Small intestine (tissue), 7 donors: Measurements from ENCODE around the gene EIF4E1B. TPM values are rescaled to one million over a fixed set of nuclear protein-coding genes. Genes with fewer than 3 reads are reported as not detected.
"Not testable (repeated sequence)": the region's sequence is repeated elsewhere in the genome, so short reads cannot be mapped to it uniquely, and the experiment has no call there.

Experiments
- DNase-seq, 2 donors: peaks; one replicate each; pipeline versions ENCODE4 v3.0.0 to v3.0.0-alpha.2; 2013
- FAIRE-seq: peaks from 2 replicates; lab custom pipeline; 2012; peaks lifted over from hg19 to GRCh38; lab: Jason Lieb, UNC
- H3K27ac ChIP-seq, 3 donors: one replicate each; pipeline ENCODE4 v1.5.1; 2013; ENCODE audit warnings: low read length in 2 of 3, mild to moderate bottlenecking in 2 of 3, control low read depth in 1 of 3, inconsistent platforms in 1 of 3, low read depth in 1 of 3, moderate library complexity in 1 of 3
- H3K27me3 ChIP-seq, 3 donors: one replicate each; pipeline ENCODE4 v1.6.1; 2013; ENCODE audit warnings: low read length in 3 of 3, inconsistent platforms in 1 of 3; ENCODE audit not compliant: control insufficient read depth in 3 of 3, insufficient read depth in 3 of 3
- H3K36me3 ChIP-seq, 3 donors: one replicate each; pipeline ENCODE4 v1.6.1; 2013; ENCODE audit warnings: low read length in 3 of 3, inconsistent platforms in 1 of 3, low read depth in 1 of 3, mild to moderate bottlenecking in 1 of 3, moderate library complexity in 1 of 3; ENCODE audit not compliant: control insufficient read depth in 3 of 3, insufficient read depth in 2 of 3
- H3K4me1 ChIP-seq, 3 donors: one replicate each; pipeline ENCODE4 v1.6.1; 2013; ENCODE audit warnings: low read length in 2 of 3, inconsistent platforms in 1 of 3, low read depth in 1 of 3, mild to moderate bottlenecking in 1 of 3, moderate library complexity in 1 of 3; ENCODE audit not compliant: control insufficient read depth in 3 of 3, insufficient read depth in 2 of 3
- H3K4me3 ChIP-seq, 3 donors: one replicate each; pipeline ENCODE4 v1.5.1; 2013; ENCODE audit warnings: low read length in 3 of 3, control low read depth in 1 of 3, inconsistent platforms in 1 of 3, low read depth in 1 of 3, mild to moderate bottlenecking in 1 of 3, moderate library complexity in 1 of 3
- H3K9me3 ChIP-seq, 2 donors: one replicate each; pipeline ENCODE4 v1.6.1; 2013; ENCODE audit warnings: low read depth in 1 of 2, low read length in 1 of 2; ENCODE audit not compliant: control insufficient read depth in 2 of 2, insufficient read depth in 1 of 2
- WGBS, 3 donors: extraction: QIAGEN DNeasy Blood & Tissue Kit; methylation state at CpG; one replicate each; pipeline ENCODE4 v1.1.7; 2013; 5-methylcytosine and 5-hydroxymethylcytosine counted together
- polyA plus RNA-seq, 4 donors: library from polyadenylated mRNA; stranded (reverse) in 3 of 4; unstranded in 1 of 4; fragments of 200-250 nt in 3 of 4; fragments of 120-200 nt in 1 of 4; gene quantifications; one replicate each; pipeline versions ENCODE4 v1.2.1 to v1.2.3, GENCODE V29; 2013
- donor health status: healthy with polysubstance abuse.
- donor health status: control.
- donor health status: control.
- donor health status: Bipolar disorder and iron deficiency.
- donor health status: healthy.

Gene EIF4E1B
- polyA plus RNA-seq, 4 donors: 0.22 TPM; not detected in 3

DNA sequence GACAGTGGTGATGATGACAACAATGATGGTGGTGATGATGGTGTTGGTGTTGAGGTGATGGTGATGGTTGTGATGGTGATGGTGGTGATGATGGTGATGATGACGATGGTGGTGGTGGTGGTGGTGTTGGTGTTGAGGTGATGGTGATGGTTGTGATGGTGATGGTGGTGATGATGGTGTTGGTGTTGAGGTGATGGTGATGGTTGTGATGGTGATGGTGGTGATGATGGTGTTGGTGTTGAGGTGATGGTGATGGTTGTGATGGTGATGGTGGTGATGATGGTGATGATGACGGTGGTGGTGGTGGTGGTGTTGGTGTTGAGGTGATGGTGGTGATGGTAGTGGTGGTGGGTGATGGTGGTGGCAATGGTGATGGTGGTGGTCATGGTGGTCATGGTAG lies 38.8 kb upstream of the EIF4E1B start:
- WGBS, 3 donors: 60 to 77% (median 71%) methylated on average over 1 to 2 of the region's 2 CpGs
- H3K9me3 ChIP-seq, DNase-seq, H3K4me3 ChIP-seq, H3K4me1 ChIP-seq, H3K27me3 ChIP-seq, H3K27ac ChIP-seq: not testable (repeated sequence)
- peak; percentile 99 for FAIRE-seq
- H3K36me3 ChIP-seq: peaks cover 0 to 69% (median 13%) of the 10 kb centered on the region in 3 donors

DNA sequence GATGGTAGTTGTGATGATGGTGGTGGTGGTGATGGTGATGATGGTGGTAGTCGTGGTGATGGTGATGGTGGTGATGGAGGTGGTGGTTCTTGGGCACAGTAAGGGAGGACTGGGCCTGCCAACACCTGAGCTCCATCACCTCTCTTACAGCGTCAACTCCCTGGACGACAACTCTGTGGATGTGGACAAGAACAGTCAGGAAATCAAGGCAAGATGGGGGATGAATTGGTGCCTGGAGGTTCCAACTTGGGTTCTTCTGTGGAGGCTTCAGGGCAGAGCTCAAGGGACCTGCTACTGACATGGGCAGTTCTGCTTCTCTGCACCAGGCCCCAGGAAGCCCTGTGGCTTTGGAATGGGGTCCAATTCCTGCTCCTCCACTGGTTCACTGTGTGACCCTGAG lies 37.9 kb upstream of the EIF4E1B start:
- H3K4me3 ChIP-seq: no peak overlapping the region
- H3K27ac ChIP-seq: no peak overlapping the region
- peaks cover 0 to 4% (median under 1%) of the 10 kb centered on the region in 3 donors for H3K27me3 ChIP-seq
- DNase-seq (no peak), FAIRE-seq (no peak)
- 95 to 100% (median 100%) methylated on average over 3 of the region's 3 CpGs for WGBS, 3 donors
- H3K4me1 ChIP-seq: peaks cover 0 to 3% (median 2%) of the 10 kb centered on the region in 3 donors
- peaks cover 0 to 64% (median 13%) of the 10 kb centered on the region in 3 donors for H3K36me3 ChIP-seq
- peaks cover 0 to 7% of the 10 kb centered on the region in 2 donors for H3K9me3 ChIP-seq

DNA sequence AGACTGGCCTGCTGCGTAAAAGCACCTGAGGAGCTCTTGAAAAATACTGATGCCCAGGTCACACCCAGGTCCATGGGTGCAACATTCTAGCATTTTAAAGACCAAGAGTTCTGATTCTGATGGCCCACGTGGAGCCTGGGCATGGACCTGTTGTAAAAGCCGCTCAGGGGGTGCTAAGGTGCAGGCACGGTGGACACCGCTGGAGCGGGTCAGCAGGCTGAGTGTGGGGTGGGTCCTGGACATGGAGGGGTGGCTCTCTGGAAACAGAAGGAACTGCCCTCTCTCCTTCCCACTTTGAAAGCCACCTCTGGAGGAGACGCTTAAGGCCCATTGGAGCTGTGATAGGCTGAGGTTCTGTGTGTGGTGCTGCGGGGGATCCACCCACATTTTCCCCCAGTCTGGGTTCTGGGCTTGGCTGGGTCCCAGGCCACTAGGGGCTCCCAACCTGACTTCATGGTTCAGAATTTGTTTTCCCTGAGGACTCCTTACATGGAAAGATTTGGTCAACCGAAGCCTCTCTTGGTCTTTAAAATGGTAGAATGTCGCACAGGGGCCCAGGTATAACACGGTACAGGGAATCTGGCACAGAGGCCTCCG lies 37.1 kb upstream of the EIF4E1B start:
- Histone ChIP-seq H3K4me3 (no peak overlapping the region), H3K27ac (no peak overlapping the region), H3K36me3 (peaks cover 0 to 62% (median 13%) of the 10 kb centered on the region in 3 donors), H3K27me3 (peaks cover 0 to 7% (median 4%) of the 10 kb centered on the region in 3 donors), H3K4me1 (peaks cover 0 to 3% (median 2%) of the 10 kb centered on the region in 3 donors), H3K9me3 (peaks cover 0 to 7% of the 10 kb centered on the region in 2 donors)
- no peak for DNase-seq
- no peak for FAIRE-seq
- WGBS, 3 donors: 91 to 97% (median 96%) methylated on average over 11 to 12 of the region's 12 CpGs

DNA sequence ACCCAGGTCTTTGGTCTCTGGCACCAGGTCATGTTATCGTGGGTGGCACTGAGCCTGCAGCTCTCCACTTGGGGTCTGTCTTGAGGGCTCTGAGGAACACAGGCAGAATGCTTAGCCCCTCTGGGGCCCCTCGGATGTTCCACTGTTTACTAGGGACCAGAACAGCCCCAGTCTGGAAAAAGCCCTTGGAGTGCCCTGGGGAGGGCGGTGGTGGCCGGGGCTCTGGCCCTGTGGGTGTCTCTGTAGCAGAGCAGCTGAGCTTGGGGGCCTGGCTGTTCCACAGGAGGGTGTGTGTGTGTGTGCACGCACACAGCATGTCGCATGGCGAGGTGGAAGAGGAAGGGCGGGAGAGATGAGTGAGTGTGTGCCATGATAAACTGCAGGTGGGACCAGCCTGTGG lies 35.9 kb upstream of the EIF4E1B start:
- DNase-seq: no peak
- H3K36me3 ChIP-seq: peaks cover 0 to 53% (median 12%) of the 10 kb centered on the region in 3 donors
- no peak overlapping the region for H3K4me3 ChIP-seq
- no peak overlapping the region for H3K27ac ChIP-seq
- WGBS, 3 donors: 87 to 92% (median 89%) methylated on average over 8 of the region's 8 CpGs
- peaks cover 0 to 7% of the 10 kb centered on the region in 2 donors for H3K9me3 ChIP-seq
- H3K4me1 ChIP-seq: peaks cover 0 to 3% (median 2%) of the 10 kb centered on the region in 3 donors
- FAIRE-seq: no peak
- H3K27me3 ChIP-seq: peaks cover 0 to 13% (median 4%) of the 10 kb centered on the region in 3 donors

DNA sequence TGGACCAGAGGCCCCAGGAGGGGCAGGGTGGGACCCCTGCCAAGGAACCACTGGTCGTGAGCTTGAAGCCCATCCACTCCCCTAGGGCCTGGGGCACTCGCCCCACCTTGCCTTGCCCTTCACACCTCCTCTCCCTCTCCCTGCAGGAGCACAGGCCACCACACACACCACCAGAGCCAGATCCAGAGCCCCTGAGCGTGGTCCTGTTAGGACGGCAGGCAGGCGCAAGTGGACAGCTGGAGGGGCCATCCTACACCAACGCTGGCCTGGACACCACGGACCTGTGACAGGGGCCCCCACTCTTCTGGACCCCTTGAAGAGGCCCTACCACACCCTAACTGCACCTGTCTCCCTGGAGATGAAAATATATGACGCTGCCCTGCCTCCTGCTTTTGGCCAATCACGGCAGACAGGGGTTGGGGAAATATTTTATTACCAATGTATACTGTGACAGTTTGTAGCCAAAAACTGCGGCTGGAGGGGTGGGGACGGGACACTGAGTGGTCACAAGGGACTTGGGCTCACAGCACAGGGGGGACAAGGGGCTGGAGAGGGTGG lies 35.0 kb upstream of the EIF4E1B start:
- no peak for FAIRE-seq
- H3K27ac ChIP-seq: no peak overlapping the region
- WGBS, 3 donors: 79 to 86% (median 84%) methylated on average over 11 of the region's 11 CpGs
- peaks cover 0 to 13% (median 4%) of the 10 kb centered on the region in 3 donors for H3K27me3 ChIP-seq
- H3K4me1 ChIP-seq: peaks cover 0 to 3% (median 2%) of the 10 kb centered on the region in 3 donors
- no peak overlapping the region for H3K4me3 ChIP-seq
- peaks cover 0 to 44% (median 10%) of the 10 kb centered on the region in 3 donors for H3K36me3 ChIP-seq
- DNase-seq: no peak
- H3K9me3 ChIP-seq: peaks cover 0 to 6% of the 10 kb centered on the region in 2 donors

GRCh38 chr5:176596069-176596644 lies 34.3 kb upstream of the EIF4E1B start:
- no peak overlapping the region for H3K27ac ChIP-seq
- WGBS, 3 donors: 79 to 81% (median 80%) methylated on average over 23 of the region's 23 CpGs
- peaks cover 0 to 3% (median 2%) of the 10 kb centered on the region in 3 donors for H3K4me1 ChIP-seq
- H3K36me3 ChIP-seq: peaks cover 0 to 37% (median 3%) of the 10 kb centered on the region in 3 donors
- DNase-seq: no peak
- peaks cover 0 to 2% of the 10 kb centered on the region in 2 donors for H3K9me3 ChIP-seq
- peak overlapping the region in 1 of 3 donors; percentile 35 for H3K4me3 ChIP-seq
- peaks cover 0 to 13% (median 4%) of the 10 kb centered on the region in 3 donors for H3K27me3 ChIP-seq
- FAIRE-seq: no peak

- Histone ChIP-seq H3K4me3 (peak overlapping the region in 1 of 3 donors; percentile 35), H3K27me3 (peaks cover 0 to 13% (median 4%) of the 10 kb centered on the region in 3 donors), H3K9me3 (no peaks in the 10 kb centered on the region), H3K27ac (peak overlapping the region in 1 of 3 donors; percentile 37), H3K36me3 (peaks cover 0 to 34% (median 3%) of the 10 kb centered on the region in 3 donors), H3K4me1 (peaks cover 0 to 3% (median 2%) of the 10 kb centered on the region in 3 donors)
- FAIRE-seq (no peak), DNase-seq (peak; percentile 68 to 90)
- 0 to 3% (median 3%) methylated on average over 68 to 98 of the region's 98 CpGs for WGBS, 3 donors
Measured at GRCh38 chr5:176596689-176597416, 33.6 kb upstream of the EIF4E1B start.
